H1 (cell line): ENCODE measurements around the gene DPYSL4.

Experiments
- E2F6 ChIP-seq: IDR thresholded peaks from 2 replicates; pipeline ENCODE4 v1.6.1; 2012; ENCODE audit warnings: inconsistent platforms
- JUN ChIP-seq: IDR thresholded peaks from 2 replicates; pipeline ENCODE4 v1.6.1; 2011; ENCODE audit warnings: low read depth, mild to moderate bottlenecking, improper control_type of control experiment, low read length
- POLR2A ChIP-seq, 2 experiments: IDR thresholded peaks; 1 replicate in 1 of 2; 2 replicates in 1 of 2; pipeline ENCODE4 v1.6.1; 2011; ENCODE audit warnings: low read depth in 2 of 2, low read length in 2 of 2, mild to moderate bottlenecking in 2 of 2; ENCODE audit errors: control extremely low read depth in 1 of 2
- RNF2 ChIP-seq: fragments of 200-900, 300-1000 bp; sonication (generic); IDR thresholded peaks from 2 replicates; pipeline ENCODE4 v1.7.1; 2016; ENCODE audit warnings: borderline replicate concordance, low read depth, mild to moderate bottlenecking, antibody characterized with exemption, low read length; ENCODE audit not compliant: poor library complexity, severe bottlenecking; ENCODE audit errors: missing control alignments
- TAF1 ChIP-seq: IDR thresholded peaks from 2 replicates; pipeline ENCODE4 v1.6.1; 2011; ENCODE audit warnings: mild to moderate bottlenecking, low read depth, low read length
- TF ChIP-seq, protein P1 (sequence below), 3 experiments: IDR thresholded peaks; 1 replicate in 2 of 3; 2 replicates in 1 of 3; pipeline versions ENCODE4 v1.5.1 to v1.6.1; 2011; ENCODE audit warnings: low read length in 3 of 3, mild to moderate bottlenecking in 3 of 3, inconsistent platforms in 2 of 3, low read depth in 1 of 3, moderate library complexity in 1 of 3; ENCODE audit not compliant: insufficient read depth in 1 of 3; ENCODE audit errors: control extremely low read depth in 1 of 3

DNA sequence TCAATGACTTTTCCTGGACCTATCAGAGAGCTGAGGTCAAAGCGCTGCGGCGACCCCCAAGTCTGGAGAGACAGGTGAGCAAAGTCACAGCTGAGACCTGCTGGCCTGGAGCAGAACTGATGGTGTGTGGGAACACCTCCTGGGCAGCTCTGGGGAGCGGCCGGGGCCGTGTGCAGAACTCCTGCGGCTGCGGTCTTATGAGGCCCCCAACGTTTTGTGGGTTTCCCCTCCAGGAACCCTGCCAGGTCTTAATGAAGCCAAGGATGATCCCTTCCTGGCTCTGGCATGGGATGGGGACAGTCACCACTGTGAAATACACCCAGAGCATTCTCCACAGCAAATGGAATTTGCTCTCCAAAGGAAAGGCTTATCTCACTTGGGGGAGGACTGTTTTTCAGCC, 26.1 kb downstream of the DPYSL4 start:
- TF ChIP-seq TAF1: no peak
- no peak for TF ChIP-seq POLR2A (IDR thresholded peaks at IDR 0.05; ENCODE audit: control extremely low read depth in 1 of 2, low read depth in 2 of 2, low read length in 2 of 2)
- TF ChIP-seq, protein P1, sequence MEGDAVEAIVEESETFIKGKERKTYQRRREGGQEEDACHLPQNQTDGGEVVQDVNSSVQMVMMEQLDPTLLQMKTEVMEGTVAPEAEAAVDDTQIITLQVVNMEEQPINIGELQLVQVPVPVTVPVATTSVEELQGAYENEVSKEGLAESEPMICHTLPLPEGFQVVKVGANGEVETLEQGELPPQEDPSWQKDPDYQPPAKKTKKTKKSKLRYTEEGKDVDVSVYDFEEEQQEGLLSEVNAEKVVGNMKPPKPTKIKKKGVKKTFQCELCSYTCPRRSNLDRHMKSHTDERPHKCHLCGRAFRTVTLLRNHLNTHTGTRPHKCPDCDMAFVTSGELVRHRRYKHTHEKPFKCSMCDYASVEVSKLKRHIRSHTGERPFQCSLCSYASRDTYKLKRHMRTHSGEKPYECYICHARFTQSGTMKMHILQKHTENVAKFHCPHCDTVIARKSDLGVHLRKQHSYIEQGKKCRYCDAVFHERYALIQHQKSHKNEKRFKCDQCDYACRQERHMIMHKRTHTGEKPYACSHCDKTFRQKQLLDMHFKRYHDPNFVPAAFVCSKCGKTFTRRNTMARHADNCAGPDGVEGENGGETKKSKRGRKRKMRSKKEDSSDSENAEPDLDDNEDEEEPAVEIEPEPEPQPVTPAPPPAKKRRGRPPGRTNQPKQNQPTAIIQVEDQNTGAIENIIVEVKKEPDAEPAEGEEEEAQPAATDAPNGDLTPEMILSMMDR (IDR thresholded peaks at IDR 0.05; ENCODE audit: control extremely low read depth in 1 of 3, insufficient read depth in 1 of 3, low read depth in 1 of 3, low read length in 3 of 3): no peak
- TF ChIP-seq JUN: no peak
- TF ChIP-seq E2F6: no peak
- no peak for TF ChIP-seq RNF2
